ENCODE results near the gene MYO5B.
"Not testable (repeated sequence)": the region's sequence is repeated elsewhere in the genome, so short reads cannot be mapped to it uniquely, and the experiment has no call there.

MYO5B gene

DNA sequence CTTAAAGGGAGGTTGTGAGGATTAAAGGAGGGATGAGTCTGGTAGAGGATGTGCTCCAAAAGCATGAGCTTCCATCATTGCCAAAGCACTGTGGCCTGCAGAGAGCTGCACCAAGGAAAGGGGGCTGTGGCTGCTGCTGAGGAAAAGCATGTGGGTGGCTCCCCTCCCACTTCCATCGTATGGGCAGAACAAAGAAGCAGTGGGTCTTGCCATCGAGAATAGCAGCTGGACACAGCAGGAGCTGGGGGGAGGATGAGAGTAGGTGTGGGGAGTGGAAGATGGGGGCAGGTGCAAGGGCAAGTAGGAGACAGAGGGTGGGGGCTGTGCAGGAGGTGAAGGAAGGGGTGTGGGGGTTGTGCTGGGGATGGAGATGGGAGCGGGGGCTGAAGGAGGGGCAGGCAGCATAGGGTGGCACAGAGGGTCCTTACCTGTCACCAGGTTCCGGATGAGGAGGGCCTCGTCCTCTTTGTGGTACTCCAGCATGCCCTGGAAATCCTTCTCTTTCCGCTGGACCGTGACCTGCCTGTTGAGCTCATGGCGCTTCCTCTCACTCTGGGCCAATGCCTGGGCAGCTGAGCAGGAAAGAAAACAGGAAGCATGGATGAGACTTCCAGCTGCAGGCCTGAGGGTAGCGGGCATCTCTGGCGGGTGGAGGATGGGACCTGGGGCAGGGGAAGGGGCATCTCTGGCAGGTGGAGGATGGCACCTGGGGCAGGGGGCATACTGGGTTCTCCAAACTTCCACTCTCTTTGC is 348.1 kb downstream of the MYO5B start:
- DNase-seq, result no peak

DNA sequence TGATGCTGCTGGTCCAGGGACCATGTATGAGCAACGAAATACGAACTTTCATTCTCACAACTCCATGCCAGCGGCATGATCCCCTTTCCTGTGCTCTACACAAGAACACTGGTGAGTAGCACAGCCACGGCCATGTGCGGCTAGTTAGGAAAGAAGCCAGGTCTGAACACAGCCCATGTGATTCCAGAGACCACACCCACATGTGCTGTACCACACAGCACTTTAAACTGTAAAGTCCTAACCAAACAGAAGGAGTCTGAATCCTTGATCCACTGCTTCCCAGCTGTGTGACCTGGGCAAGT is 348.6 kb downstream of the MYO5B start:
- DNase-seq, result no peak

DNA sequence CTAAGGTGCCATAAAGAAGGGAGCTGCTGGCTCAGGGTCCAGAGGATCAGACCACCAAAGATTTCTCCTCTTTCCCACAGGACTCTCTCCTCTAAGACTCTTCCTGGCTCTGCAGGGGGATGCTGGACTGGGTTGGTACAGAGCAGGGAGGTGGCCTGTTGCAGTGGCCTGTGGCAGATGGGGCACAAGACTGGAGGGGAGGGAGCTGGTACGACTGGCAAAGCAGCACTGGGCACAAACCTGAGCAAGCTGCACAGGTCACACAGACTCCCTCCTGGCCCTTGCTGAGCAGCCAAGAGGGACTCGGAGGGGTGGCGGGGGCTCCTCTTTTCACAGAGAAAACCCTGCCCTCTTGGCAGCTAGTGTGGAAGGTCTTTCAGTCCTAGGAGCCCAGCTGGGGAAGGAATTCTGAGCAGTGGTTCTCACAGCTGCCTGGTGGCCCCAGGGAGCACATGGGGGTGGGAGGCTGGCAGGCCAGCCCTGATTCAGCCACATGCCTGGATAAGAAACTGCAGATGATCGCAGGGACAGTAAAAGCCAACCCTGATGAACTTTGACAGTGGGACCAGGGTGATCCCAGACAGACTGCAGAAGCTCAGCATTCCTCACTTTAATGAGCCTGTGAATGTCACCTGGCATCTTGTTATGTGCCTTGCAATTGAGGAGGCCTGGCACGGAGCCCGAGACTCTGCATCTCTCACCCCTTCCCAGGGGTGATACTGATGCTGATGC is 349.2 kb downstream of the MYO5B start:
- DNase-seq, result no peak

DNA sequence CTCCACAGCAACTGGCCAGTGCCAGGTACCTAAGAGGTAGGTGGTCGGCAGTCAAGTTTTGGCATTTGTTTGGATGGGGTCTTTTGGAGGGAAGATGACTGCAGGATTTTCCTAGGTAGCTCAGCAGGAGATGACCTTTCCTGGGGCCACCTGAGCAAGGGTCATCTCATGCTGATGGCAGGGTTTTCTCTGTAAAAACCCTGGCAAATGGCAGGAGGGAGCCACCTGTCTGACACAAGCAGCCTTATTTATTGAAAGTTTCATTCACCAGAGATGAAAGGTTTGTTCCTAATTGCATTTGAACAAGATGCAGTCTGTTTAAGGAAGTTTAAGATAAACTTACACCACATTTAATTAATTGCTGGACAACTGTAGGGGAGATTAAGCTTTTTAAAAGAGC is 350.0 kb downstream of the MYO5B start:
- DNase-seq, result no peak

DNA sequence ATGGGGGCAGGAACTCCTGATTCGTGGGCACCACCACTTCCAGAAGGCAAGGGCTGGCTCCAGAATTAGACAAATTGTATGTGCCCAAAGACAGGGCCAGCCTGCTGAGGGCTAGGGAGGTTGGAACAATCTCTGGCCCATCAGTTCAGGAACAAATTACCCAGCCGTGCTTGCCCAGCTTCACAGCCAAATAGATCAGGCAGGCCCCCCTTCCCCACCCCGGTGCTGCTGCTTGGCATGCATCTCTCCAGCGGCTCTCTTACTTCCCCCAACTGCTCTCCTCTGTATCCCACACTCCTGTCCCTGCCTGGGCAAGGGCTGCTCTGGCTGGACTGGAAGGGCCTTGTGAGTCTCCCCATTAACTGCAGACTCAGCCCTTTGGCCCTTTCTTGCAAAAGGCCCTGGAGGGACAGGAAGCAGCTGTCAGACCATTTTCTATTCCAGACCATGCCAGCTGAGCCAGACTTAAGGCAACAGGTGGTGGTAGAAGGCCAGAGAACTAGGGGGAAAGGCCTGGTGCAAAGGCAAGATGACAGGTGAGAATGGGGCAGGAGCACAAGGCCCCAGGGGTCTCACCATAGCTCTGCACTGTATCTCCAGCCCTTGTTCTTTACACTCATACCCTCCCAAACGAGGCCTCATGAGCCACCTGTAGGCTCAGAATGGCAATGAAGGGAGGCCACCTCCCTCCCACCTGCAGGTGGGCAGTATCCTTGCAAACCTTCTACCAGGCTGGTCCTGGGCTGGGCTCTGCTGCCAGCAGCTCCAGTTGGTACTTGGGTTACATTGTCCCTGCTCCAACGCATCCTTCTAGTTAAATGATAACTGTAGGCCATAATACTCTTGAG is 350.9 kb downstream of the MYO5B start:
- no peak for DNase-seq

DNA sequence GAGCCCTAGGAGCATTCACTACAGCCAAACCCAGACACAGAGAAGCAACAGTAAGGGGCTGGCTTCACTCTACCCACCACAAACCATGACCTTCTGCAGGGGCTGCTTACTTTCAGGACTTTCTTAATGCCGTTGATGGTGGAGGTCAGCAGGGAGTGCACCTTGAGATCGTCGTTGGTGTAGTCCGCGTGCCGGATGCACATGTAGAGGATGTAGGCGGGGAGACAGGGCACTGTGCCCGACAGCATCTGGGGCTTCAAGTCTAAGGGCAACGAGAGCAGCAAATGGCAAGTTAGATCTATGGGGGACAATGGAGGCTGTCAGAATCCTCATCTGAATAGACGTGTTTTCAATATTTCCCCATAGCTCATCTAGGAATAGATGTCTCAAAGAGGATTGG is 351.8 kb downstream of the MYO5B start:
- no peak for DNase-seq

GRCh38 chr18:49842656-49843055 is 352.3 kb downstream of the MYO5B start:
- no peak for DNase-seq

- DNase-seq, result no peak
Measured at GRCh38 chr18:49841236-49842217, 353.4 kb downstream of the MYO5B start.

DNA sequence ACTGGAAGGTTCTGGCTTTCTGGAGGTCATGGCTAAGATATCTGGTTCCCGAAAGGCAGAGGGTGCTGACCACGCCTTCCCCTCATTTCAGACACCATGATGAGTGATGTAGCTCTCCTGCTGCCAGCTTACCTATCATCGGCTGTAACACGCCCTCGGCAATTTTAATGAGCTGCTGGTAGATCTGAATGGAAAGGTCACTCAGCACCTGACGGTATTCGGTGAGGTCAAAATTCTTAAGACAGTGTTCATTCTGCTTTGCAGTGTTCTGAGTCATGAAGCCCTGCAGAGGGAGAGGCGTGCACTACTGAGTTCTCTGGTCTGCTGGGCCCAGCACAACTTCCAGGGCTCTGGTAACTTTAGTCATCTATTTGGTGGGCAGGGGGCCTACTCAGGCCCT is 355.9 kb downstream of the MYO5B start:
- no peak for DNase-seq

- no peak for DNase-seq
Measured at GRCh38 chr18:49838381-49838780, 356.6 kb downstream of the MYO5B start.

DNA sequence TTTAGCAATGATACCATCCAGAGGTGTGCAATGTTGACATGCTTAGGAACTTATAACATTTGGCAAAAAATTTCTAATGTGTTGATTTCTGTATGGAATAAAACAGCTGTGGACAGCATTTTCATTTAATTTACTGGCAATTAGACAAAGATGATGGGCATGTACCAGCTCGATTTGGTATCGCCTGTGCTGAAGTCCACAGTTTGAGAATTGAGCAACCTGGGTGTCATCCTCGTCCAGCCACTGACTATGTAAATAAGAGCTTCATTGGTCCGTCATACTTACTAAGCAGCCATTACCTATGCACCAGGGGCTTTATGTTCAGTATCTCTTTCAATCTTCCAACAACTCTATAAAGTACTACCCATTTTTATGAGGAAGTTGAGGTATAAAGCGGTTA is 357.1 kb downstream of the MYO5B start:
- no peak for DNase-seq

- DNase-seq, result not testable (repeated sequence)
Measured at GRCh38 chr18:49837316-49837835, 357.6 kb downstream of the MYO5B start.

DNA sequence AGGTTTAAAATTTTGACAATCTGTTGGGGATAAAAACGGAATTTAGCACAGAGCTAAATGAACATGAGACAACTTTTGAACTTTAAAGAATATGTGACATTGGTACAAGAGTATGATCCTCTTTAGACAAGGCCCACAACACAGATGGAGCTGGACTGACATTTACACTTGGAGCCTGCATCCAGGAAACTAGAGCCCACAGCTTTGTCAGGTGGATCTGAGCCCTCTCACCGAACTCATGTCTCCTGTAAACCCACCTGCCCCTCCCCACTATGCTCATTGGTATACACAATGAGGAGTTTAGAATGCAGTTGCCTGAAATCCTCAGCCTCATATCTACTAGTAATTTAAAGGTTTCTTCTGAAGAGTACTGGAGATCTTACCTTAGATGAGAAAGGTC is 359.5 kb downstream of the MYO5B start:
- no peak for DNase-seq

DNA sequence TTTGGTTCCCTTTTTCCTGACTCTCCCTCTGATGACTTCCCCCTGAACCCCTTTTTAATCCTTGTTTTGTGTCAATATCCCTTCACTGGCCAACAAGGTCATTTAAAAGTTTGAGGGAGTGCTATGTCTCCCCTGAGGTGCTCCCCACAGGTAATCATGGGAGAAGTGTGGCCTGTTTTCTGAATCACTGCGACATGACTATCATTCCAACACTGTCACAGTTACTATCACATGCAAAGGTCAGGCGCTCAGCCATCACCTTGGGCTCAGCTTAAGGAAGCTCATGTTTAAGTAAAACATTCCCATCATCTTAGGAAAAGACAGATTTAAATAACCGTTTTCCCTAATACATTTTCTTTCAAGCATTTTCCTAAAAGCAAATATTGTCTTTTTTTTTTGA is 360.7 kb downstream of the MYO5B start:
- DNase-seq, result no peak

DNA sequence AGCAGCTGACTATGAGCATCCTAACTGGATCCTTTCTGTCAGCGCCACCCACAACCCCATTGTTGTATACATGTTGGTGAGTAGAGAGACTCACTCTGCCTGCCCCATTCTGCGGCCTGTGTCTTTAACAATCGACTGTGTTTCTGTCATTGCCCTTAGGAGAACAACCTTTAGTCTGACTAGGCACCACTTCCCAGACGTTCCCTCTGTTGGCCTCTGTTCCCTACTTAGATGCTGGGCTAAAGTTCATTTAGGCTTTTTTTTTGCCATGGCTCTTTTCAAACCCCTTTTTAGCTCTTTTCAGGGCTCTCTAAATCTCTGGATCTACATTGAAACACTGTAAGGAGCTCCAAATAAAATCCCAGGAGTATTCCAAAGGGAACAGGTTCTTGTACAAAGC is 361.1 kb downstream of the MYO5B start:
- no peak for DNase-seq

GRCh38 chr18:49832221-49832647 is 362.7 kb downstream of the MYO5B start:
- DNase-seq, result no peak

- DNase-seq, result no peak
Measured at GRCh38 chr18:49827996-49828395, 367.0 kb downstream of the MYO5B start.

DNA sequence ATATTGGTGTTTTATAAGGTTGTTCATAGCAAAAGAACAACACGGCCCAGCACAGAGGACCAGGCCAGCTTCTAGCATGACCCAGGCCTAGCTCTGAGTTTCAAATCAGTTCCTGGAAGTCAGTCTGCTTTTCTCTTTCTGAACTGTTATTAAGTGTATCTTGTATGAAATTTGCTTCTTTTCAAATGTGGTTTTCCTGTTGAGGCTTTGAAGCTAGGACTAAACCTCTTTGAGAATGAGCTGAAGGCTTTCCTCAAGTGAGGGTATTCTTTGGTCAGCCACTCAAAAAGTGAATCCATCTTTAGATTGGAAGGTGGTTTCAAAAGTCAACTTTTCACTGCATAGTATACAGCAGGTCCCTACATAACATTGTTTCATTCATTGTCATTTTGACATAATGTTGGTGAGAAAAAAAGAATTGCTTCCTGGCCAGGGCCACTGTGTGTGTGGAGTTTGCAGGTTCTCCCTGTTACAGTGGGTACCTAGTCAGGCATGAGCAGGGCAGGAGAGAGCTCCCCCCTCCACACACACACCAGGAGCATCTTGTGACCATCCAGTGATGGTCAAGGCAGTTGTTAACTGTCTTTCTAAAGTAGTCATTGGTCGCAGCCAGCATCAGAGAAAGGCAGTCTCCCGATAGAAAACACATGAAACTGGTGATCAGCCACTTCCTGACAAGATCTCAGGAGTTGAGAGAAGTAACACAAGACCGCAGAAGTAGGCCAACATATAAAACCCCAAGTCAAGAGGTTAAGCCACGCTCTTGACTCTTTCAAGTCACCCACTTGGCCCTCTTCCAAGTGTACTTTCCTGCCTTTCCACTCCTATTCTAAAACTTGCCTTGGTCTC is 374.9 kb downstream of the MYO5B start:
- DNase-seq, result peak; percentile 38 to 42

GRCh38 chr18:49819071-49819662 is 375.8 kb downstream of the MYO5B start:
- no peak for DNase-seq

GRCh38 chr18:49817947-49818346 is 377.0 kb downstream of the MYO5B start:
- DNase-seq, result no peak

DNA sequence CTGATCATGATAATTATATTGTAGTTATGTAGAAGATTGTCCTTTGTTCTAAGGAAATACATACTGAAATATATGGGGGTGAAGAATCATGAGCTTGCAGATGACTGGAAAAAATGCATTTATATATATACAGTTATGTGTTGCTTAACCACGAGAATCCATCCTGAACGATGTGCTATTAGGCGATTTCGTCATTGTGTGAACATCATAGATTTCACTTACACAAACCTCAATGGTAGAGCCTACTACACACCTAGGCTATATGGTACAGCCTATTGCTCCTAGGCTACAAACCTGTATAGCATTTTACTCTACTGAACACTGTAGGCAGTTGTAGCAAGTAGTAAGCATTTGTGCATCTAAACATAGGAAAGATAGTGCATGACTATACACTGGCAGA is 379.0 kb downstream of the MYO5B start:
- no peak for DNase-seq

Measured in activated CD4-positive, alpha-beta T cell treated with anti-CD3 and anti-CD28 coated beads for 4 hours (primary cell).